AG10803 (cell line): ENCODE data around the gene OR51E2.

Source experiments
- DNase-seq: peaks from one replicate; pipeline ENCODE4 v3.0.0; 2010; ENCODE audit warnings: low read depth
- H3K4me3 ChIP-seq: 2 replicates; pipeline ENCODE4 v1.5.1; 2011; ENCODE audit warnings: mild to moderate bottlenecking, low read length, control low read depth
- TF ChIP-seq, protein P1 (sequence below): conservative IDR thresholded peaks from 2 replicates; pipeline ENCODE4 v1.5.1; 2011; ENCODE audit warnings: mild to moderate bottlenecking, low read length, control low read depth, inconsistent platforms

Gene OR51E2

DNA sequence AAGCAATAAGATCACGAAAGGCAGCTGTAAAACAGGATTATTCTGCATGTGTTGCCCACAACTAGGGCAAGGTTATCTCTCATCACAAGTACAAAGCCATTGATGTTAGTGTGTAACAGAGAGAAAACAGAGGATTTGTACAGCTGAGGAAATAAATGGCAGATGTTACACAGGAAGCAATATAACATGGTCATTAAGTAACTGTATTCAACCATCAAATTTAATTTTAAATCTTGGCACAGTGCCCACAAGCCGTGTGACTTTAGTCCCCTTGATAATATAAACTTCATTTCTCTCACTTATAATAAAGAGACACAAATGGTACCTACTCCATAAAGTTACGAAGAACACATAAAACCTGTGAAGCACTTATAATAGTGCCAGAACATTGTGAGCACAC lies 17.3 kb downstream of the OR51E2 start:
- no peak overlapping the region for H3K4me3 ChIP-seq
- DNase-seq, result no peak
- TF ChIP-seq, protein P1, sequence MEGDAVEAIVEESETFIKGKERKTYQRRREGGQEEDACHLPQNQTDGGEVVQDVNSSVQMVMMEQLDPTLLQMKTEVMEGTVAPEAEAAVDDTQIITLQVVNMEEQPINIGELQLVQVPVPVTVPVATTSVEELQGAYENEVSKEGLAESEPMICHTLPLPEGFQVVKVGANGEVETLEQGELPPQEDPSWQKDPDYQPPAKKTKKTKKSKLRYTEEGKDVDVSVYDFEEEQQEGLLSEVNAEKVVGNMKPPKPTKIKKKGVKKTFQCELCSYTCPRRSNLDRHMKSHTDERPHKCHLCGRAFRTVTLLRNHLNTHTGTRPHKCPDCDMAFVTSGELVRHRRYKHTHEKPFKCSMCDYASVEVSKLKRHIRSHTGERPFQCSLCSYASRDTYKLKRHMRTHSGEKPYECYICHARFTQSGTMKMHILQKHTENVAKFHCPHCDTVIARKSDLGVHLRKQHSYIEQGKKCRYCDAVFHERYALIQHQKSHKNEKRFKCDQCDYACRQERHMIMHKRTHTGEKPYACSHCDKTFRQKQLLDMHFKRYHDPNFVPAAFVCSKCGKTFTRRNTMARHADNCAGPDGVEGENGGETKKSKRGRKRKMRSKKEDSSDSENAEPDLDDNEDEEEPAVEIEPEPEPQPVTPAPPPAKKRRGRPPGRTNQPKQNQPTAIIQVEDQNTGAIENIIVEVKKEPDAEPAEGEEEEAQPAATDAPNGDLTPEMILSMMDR, result no peak

DNA sequence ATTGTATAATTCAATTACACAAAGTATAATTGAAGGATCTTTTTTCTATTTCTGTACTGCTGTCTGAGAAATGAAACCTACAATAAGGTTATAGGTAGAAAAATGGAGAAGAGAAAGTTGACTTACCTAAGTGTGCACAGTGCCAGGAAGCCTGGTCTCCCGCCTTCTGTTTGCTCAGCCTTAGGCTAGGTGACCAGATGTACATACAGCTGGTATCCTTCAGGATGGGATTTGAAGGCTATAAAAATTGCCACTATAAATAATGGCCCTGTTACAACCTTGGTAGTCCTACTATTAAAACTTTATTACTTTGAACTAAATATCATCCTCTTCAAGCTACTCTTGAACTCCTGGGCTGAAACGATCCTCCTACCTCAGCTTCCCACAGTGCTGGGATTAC lies 19.7 kb downstream of the OR51E2 start:
- no peak for DNase-seq
- TF ChIP-seq, protein P1, result no peak
- H3K4me3 ChIP-seq, result no peak overlapping the region

DNA sequence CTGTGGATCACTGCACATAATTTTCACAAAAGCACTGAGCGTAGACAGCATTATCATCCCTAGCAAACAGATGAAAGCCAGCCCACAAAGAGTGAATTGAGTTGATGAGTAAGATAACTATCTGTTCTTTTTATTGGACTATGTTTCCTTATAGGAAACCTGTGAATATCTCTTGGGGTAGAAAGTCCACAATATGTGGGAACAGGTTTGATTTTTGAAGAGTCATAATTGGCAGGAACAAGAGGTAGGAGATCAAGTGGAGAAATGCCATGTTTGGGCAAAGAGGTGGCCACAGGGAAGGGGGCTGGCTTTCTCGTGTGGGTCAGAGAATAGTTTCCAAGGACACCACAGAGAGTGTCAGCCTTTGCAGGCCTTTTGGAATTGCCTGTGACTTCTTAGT lies 23.9 kb downstream of the OR51E2 start:
- TF ChIP-seq, protein P1, result no peak
- DNase-seq, result no peak
- H3K4me3 ChIP-seq, result no peak overlapping the region

DNA sequence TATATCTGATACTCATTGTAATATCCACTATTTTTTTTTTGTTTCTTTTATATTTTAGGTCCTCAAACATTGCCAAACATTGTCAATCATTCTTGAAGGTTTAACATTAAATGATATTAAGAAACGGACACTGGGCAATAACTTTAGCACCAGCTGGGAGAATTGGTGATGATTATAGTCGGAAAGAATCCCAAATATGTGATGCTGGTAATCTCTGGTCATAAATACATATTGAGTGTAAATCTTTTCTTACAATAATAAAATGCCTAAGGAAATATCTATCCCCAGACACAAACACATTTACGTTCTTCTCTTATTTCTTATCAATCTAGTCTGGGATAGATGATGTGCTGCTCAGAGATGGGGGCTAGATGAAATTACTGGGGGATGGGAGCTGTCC lies 25.2 kb downstream of the OR51E2 start:
- no peak for DNase-seq
- no peak overlapping the region for H3K4me3 ChIP-seq
- TF ChIP-seq, protein P1, result no peak

DNA sequence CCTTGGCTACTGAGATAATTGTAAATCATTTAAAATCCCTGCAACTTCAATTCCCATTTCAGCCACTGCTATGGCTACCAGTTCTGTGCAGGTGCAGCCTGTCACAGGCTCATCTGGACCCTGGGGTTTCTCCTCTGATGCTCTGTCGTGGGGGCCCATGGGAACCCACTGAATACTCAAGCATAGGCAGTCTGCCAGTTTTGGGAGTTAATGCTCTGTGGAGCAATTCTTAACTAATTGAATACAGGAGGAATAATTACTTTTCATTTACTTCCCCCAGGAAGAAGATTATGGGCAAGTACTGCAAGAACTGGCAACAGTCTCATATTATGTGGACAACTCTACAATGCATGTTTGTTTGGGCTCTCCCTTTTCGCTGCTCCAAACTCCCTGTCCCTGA lies 25.9 kb downstream of the OR51E2 start:
- no peak for DNase-seq
- no peak overlapping the region for H3K4me3 ChIP-seq
- TF ChIP-seq, protein P1, result no peak

DNA sequence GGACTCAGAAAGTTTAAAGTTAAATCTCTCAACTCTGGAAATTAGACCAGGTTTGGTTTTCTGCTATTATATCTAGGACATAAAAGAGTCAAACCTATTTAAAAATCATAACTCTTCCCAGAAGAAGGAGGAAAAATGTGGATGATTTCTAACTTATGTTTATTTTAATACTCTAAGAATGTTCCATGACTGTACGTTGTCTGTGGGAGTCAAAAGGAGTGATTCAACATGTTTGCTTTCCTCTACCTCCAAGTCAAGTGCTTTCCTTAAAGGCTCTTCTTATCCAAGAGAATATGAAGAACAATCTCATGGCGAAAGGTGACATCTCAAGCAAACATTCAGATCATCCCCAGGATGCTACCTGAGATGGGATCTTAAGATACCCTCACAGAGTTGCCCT lies 32.2 kb downstream of the OR51E2 start:
- no peak overlapping the region for H3K4me3 ChIP-seq
- TF ChIP-seq, protein P1, result no peak
- no peak for DNase-seq

DNA sequence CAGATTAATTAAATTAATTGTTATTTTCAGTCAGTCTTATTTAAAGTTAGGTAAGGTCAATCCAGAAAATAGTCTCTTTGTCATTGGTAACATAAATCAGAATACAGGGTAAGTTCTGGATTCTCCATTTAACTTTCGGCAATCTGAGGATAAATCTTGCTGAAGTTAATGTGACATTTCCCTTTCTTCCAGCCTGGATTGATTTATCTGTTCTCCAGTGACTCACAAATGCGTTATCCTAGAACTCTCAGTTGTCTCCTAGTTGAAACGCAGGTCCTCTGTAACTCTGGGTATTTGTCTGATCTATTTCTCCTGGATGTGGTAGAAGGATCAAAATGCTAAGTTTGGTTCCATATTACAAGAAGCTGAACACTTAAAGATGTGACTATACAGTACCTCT lies 32.9 kb downstream of the OR51E2 start:
- TF ChIP-seq, protein P1, result no peak
- no peak for DNase-seq
- H3K4me3 ChIP-seq, result no peak overlapping the region
